Gastrocnemius medialis (tissue), 4 donors: ENCODE data around the gene PDE4D.

Experiments
- POLR2A ChIP-seq, 2 donors: fragments of 450-650 bp; IDR thresholded peaks; one replicate each; pipeline ENCODE4 v1.6.1; 2017; ENCODE audit warnings: antibody characterized with exemption in 2 of 2, mild to moderate bottlenecking in 2 of 2, moderate library complexity in 2 of 2
- TF ChIP-seq, protein P1 (sequence below), 5 experiments: fragments of 450-650 bp in 3 of 5; fragments of 200-600 bp in 2 of 5; sonication (generic) in 2 of 5; IDR thresholded peaks in 4 of 5; conservative IDR thresholded peaks in 1 of 5; 1 replicate in 4 of 5; 2 replicates in 1 of 5; pipeline ENCODE4 v1.5.1; 2016 to 2019; ENCODE audit warnings: antibody characterized with exemption in 5 of 5, mild to moderate bottlenecking in 3 of 5, moderate library complexity in 3 of 5

- TF ChIP-seq, protein P1, sequence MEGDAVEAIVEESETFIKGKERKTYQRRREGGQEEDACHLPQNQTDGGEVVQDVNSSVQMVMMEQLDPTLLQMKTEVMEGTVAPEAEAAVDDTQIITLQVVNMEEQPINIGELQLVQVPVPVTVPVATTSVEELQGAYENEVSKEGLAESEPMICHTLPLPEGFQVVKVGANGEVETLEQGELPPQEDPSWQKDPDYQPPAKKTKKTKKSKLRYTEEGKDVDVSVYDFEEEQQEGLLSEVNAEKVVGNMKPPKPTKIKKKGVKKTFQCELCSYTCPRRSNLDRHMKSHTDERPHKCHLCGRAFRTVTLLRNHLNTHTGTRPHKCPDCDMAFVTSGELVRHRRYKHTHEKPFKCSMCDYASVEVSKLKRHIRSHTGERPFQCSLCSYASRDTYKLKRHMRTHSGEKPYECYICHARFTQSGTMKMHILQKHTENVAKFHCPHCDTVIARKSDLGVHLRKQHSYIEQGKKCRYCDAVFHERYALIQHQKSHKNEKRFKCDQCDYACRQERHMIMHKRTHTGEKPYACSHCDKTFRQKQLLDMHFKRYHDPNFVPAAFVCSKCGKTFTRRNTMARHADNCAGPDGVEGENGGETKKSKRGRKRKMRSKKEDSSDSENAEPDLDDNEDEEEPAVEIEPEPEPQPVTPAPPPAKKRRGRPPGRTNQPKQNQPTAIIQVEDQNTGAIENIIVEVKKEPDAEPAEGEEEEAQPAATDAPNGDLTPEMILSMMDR (IDR thresholded peaks at IDR 0.05 in 4 of 5, conservative IDR thresholded peaks at IDR 0.05 in 1 of 5), result no peak
- no peak for TF ChIP-seq POLR2A (IDR thresholded peaks at IDR 0.05)
Measured at GRCh38 chr5:59785676-59786333, 107.7 kb downstream of the PDE4D start.
